HCT116 (cell line): ENCODE results near the gene PDGFA. TPM values are rescaled to one million over a fixed set of nuclear protein-coding genes. Genes with fewer than 3 reads are reported as not detected.
A peak's percentile ranks its signal among the peaks of the same experiment; 100 is the strongest.

Experiments used
- ATAC-seq: fragments of 200-7000 bp; cut with Tn5 transposase; 2 replicates; pipeline ENCODE4 v1.9.1; 2020; ENCODE audit warnings: mild to moderate bottlenecking, moderate library complexity
- BruUV-seq: library from RNA; stranded (reverse); fragments of 400-500 nt; replicated peaks from 2 replicates; lab custom pipeline; 2021; lab: Mats Ljungman, UMichigan
- CTCF ChIA-PET: fragments of 300-600 bp; sonication (Branson Sonifier 250); formaldehyde crosslinking; loops from one replicate; lab custom pipeline; 2021; ENCODE audit warnings: antibody characterized with exemption; lab: Charles Lee
- POLR2A ChIA-PET: fragments of 300-600, 350-600 bp; sonication (Branson Sonifier 250); formaldehyde crosslinking; loops from one replicate; lab custom pipeline; 2021; ENCODE audit warnings: antibody characterized with exemption; lab: Charles Lee
- RAD21 ChIA-PET, 2 experiments: fragments of 300-600 bp; sonication (Branson Sonifier 250); formaldehyde crosslinking; loops; one replicate each; lab custom pipeline; 2023; ENCODE audit warnings: low total read pairs in 2 of 2; ENCODE audit not compliant: uncharacterized antibody in 2 of 2, unreplicated experiment in 2 of 2, low non-redundant PET in 1 of 2; lab: Charles Lee
- DNase-seq: peaks from one replicate; pipeline ENCODE4 v3.0.0-alpha.2; 2010; ENCODE audit warnings: low read depth, low spot score
- H2AFZ ChIP-seq: fragments of 200-600 bp; shearing (Covaris generic), sonication (generic); 2 replicates; pipeline ENCODE4 v1.6.1; 2017; ENCODE audit warnings: low read depth, mixed run types, mixed read lengths, antibody characterized with exemption, low read length; ENCODE audit not compliant: poor library complexity, severe bottlenecking
- H3K27ac ChIP-seq: 2 replicates; pipeline ENCODE4 v1.5.1; 2012; ENCODE audit warnings: low read depth, low read length
- H3K27me3 ChIP-seq: fragments of 200-600 bp; sonication (generic); 2 replicates; pipeline ENCODE4 v1.6.1; 2016; ENCODE audit warnings: mixed run types, low read length, mixed read lengths; ENCODE audit not compliant: insufficient read depth
- H3K36me3 ChIP-seq, 2 experiments: fragments of 200-500 bp in 1 of 2; fragments of 200-600 bp in 1 of 2; sonication (Bioruptor generic) in 1 of 2; sonication (generic) in 1 of 2; 2 replicates each; pipeline versions ENCODE4 v1.5.1 to v1.6.1; 2014 to 2016; ENCODE audit warnings: low read length in 2 of 2, inconsistent platforms in 1 of 2, mixed read lengths in 1 of 2, mixed run types in 1 of 2; ENCODE audit not compliant: insufficient read depth in 2 of 2, control insufficient read depth in 1 of 2
- H3K4me1 ChIP-seq, 2 experiments: fragments of 200-600 bp in 1 of 2; sonication (generic) in 1 of 2; 2 replicates each; pipeline versions ENCODE4 v1.5.1 to v1.6.1; 2012 to 2017; ENCODE audit warnings: low read length in 2 of 2, inconsistent platforms in 1 of 2, mild to moderate bottlenecking in 1 of 2, mixed read lengths in 1 of 2, mixed run types in 1 of 2, moderate library complexity in 1 of 2; ENCODE audit not compliant: insufficient read depth in 2 of 2, control insufficient read depth in 1 of 2
- H3K4me2 ChIP-seq: fragments of 200-600 bp; sonication (generic); 2 replicates; pipeline ENCODE4 v1.6.1; 2017; ENCODE audit warnings: mixed run types, low read length, mixed read lengths
- H3K4me3 ChIP-seq, 2 experiments: fragments of 200-600 bp in 1 of 2; sonication (generic) in 1 of 2; replicated peaks in 1 of 2; 2 replicates each; pipeline ENCODE4 v1.5.1; 2011 to 2016; ENCODE audit warnings: low read length in 2 of 2, control low read depth in 1 of 2, low read depth in 1 of 2, mild to moderate bottlenecking in 1 of 2, mixed read lengths in 1 of 2, mixed run types in 1 of 2
- H3K79me2 ChIP-seq: fragments of 200-600 bp; sonication (generic); 2 replicates; pipeline ENCODE4 v1.6.1; 2017; ENCODE audit warnings: mild to moderate bottlenecking, mixed run types, low read length, moderate library complexity, mixed read lengths; ENCODE audit not compliant: insufficient read depth
- H3K9ac ChIP-seq: fragments of 200-600 bp; sonication (generic); 2 replicates; pipeline ENCODE4 v1.6.1; 2016; ENCODE audit warnings: low read length, mixed read lengths
- H3K9me2 ChIP-seq: fragments of 200-600 bp; sonication (generic), shearing (Covaris generic); 2 replicates; pipeline ENCODE4 v1.6.1; 2017; ENCODE audit warnings: mixed run types, mild to moderate bottlenecking, moderate library complexity; ENCODE audit not compliant: insufficient read depth
- H3K9me3 ChIP-seq, 2 experiments: fragments of 200-500 bp in 1 of 2; fragments of 200-600 bp in 1 of 2; sonication (Bioruptor generic) in 1 of 2; sonication (generic) in 1 of 2; 2 replicates each; pipeline ENCODE4 v1.6.1; 2014 to 2017; ENCODE audit warnings: low read length in 2 of 2, mixed read lengths in 2 of 2, inconsistent platforms in 1 of 2, low read depth in 1 of 2, mild to moderate bottlenecking in 1 of 2, mixed run types in 1 of 2, moderate library complexity in 1 of 2; ENCODE audit not compliant: control insufficient read depth in 1 of 2, insufficient read depth in 1 of 2
- H4K20me1 ChIP-seq: fragments of 200-600 bp; sonication (generic), shearing (Covaris generic); 2 replicates; pipeline ENCODE4 v1.6.1; 2017; ENCODE audit warnings: mixed run types, mild to moderate bottlenecking, moderate library complexity; ENCODE audit not compliant: insufficient read depth
- CBX3 ChIP-seq: IDR thresholded peaks from 2 replicates; pipeline ENCODE4 v1.6.1; 2012; ENCODE audit warnings: low read depth
- CEBPB ChIP-seq: IDR thresholded peaks from 2 replicates; pipeline ENCODE4 v1.6.1; 2012; ENCODE audit warnings: low read depth
- CTCF ChIP-seq, 3 experiments: fragments of 200-600 bp in 1 of 3; sonication (generic) in 1 of 3; IDR thresholded peaks in 2 of 3; conservative IDR thresholded peaks in 1 of 3; 2 replicates each; pipeline ENCODE4 v1.5.1; 2012 to 2017; ENCODE audit warnings: low read depth in 2 of 3, low read length in 2 of 3, antibody characterized with exemption in 1 of 3, borderline replicate concordance in 1 of 3, control low read depth in 1 of 3, mild to moderate bottlenecking in 1 of 3, mixed read lengths in 1 of 3, mixed run types in 1 of 3, moderate library complexity in 1 of 3; ENCODE audit not compliant: insufficient read depth in 1 of 3
- EGR1 ChIP-seq: IDR thresholded peaks from 2 replicates; pipeline ENCODE4 v1.6.1; 2012; ENCODE audit warnings: low read depth
- ELF1 ChIP-seq: IDR thresholded peaks from 2 replicates; pipeline ENCODE4 v1.6.1; 2012; ENCODE audit warnings: low read depth, borderline replicate concordance
- EZH2 ChIP-seq: fragments of 200-600 bp; sonication (generic); IDR thresholded peaks from 2 replicates; pipeline ENCODE4 v1.6.1; 2017; ENCODE audit warnings: antibody characterized with exemption, mixed run types
- JUND ChIP-seq: IDR thresholded peaks from 2 replicates; pipeline ENCODE4 v1.6.1; 2012
- POLR2A ChIP-seq: IDR thresholded peaks from 2 replicates; pipeline ENCODE4 v1.7.0; 2011; ENCODE audit warnings: borderline replicate concordance; ENCODE audit not compliant: insufficient read depth, insufficient read length; ENCODE audit errors: extremely low read depth
- POLR2AphosphoS5 ChIP-seq: IDR thresholded peaks from 2 replicates; pipeline ENCODE4 v1.6.1; 2011; ENCODE audit warnings: mild to moderate bottlenecking, low read depth, low read length, moderate library complexity
- RAD21 ChIP-seq: IDR thresholded peaks from 2 replicates; pipeline ENCODE4 v1.6.1; 2012; ENCODE audit warnings: low read depth, mild to moderate bottlenecking
- SIN3A ChIP-seq: IDR thresholded peaks from 2 replicates; pipeline ENCODE4 v1.6.1; 2012; ENCODE audit warnings: low read depth
- SP1 ChIP-seq: IDR thresholded peaks from 2 replicates; pipeline ENCODE4 v1.6.1; 2012; ENCODE audit warnings: low read depth
- SRF ChIP-seq: IDR thresholded peaks from 2 replicates; pipeline ENCODE4 v1.6.1; 2012; ENCODE audit warnings: low read depth
- TCF7L2 ChIP-seq: IDR thresholded peaks from 2 replicates; pipeline ENCODE4 v1.7.0; 2011; ENCODE audit warnings: borderline replicate concordance, inconsistent platforms; ENCODE audit not compliant: insufficient read depth, insufficient read length; ENCODE audit errors: extremely low read depth
- YY1 ChIP-seq: IDR thresholded peaks from 2 replicates; pipeline ENCODE4 v1.6.1; 2011; ENCODE audit warnings: low read length, low read depth, moderate library complexity, mild to moderate bottlenecking; ENCODE audit not compliant: insufficient replicate concordance; ENCODE audit errors: extremely low read depth
- ZFX ChIP-seq: fragments of 450-650 bp; IDR thresholded peaks from 2 replicates; pipeline ENCODE4 v1.6.1; 2017
- intact Hi-C: fragments of 100-400 bp; cut with micrococcal nuclease; formaldehyde crosslinking; loops from 2 replicates; pipeline ENCODE4 v1.10.0; 2022
- total RNA-seq: library from RNA; stranded (reverse); gene quantifications from one replicate; pipeline ENCODE4 v1.2.1, GENCODE V29; 2021; ENCODE audit not compliant: unreplicated experiment
- TF ChIP-seq, protein P1 (sequence below): IDR thresholded peaks from 2 replicates; pipeline ENCODE4 v1.6.1; 2011; ENCODE audit warnings: mild to moderate bottlenecking, low read length, moderate library complexity; ENCODE audit not compliant: insufficient replicate concordance; ENCODE audit errors: extremely low read depth
- TF ChIP-seq, protein P2 (sequence below): IDR thresholded peaks from 2 replicates; pipeline ENCODE4 v1.6.1; 2012
- TF ChIP-seq, protein P3 (sequence below): IDR thresholded peaks from 2 replicates; pipeline ENCODE4 v1.6.1; 2012; ENCODE audit warnings: low read depth
- TF ChIP-seq, protein P4 (sequence below): IDR thresholded peaks from 2 replicates; pipeline ENCODE4 v1.6.1; 2012

The PDGFA gene
- total RNA-seq, 1 experiment from 2014 or later: 44.7 TPM

- peaks cover 2 to 9% of the 10 kb centered on the region in 2 experiments; a peak in 3 of 4 replicates for H3K4me1 ChIP-seq
- no peak for TF ChIP-seq SRF
- TF ChIP-seq SIN3A: no peak
- TF ChIP-seq POLR2A: no peak
- TF ChIP-seq CTCF (IDR thresholded peaks at IDR 0.05 in 2 of 3, conservative IDR thresholded peaks at IDR 0.05 in 1 of 3; ENCODE audit: borderline replicate concordance in 1 of 3, insufficient read depth in 1 of 3, low read depth in 2 of 3, low read length in 2 of 3): no peak
- TF ChIP-seq, protein P1, sequence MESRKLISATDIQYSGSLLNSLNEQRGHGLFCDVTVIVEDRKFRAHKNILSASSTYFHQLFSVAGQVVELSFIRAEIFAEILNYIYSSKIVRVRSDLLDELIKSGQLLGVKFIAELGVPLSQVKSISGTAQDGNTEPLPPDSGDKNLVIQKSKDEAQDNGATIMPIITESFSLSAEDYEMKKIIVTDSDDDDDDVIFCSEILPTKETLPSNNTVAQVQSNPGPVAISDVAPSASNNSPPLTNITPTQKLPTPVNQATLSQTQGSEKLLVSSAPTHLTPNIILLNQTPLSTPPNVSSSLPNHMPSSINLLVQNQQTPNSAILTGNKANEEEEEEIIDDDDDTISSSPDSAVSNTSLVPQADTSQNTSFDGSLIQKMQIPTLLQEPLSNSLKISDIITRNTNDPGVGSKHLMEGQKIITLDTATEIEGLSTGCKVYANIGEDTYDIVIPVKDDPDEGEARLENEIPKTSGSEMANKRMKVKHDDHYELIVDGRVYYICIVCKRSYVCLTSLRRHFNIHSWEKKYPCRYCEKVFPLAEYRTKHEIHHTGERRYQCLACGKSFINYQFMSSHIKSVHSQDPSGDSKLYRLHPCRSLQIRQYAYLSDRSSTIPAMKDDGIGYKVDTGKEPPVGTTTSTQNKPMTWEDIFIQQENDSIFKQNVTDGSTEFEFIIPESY: no peak
- TF ChIP-seq, protein P2, sequence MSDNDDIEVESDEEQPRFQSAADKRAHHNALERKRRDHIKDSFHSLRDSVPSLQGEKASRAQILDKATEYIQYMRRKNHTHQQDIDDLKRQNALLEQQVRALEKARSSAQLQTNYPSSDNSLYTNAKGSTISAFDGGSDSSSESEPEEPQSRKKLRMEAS: no peak
- TF ChIP-seq TCF7L2: no peak
- no peak for TF ChIP-seq JUND
- TF ChIP-seq, protein P3, sequence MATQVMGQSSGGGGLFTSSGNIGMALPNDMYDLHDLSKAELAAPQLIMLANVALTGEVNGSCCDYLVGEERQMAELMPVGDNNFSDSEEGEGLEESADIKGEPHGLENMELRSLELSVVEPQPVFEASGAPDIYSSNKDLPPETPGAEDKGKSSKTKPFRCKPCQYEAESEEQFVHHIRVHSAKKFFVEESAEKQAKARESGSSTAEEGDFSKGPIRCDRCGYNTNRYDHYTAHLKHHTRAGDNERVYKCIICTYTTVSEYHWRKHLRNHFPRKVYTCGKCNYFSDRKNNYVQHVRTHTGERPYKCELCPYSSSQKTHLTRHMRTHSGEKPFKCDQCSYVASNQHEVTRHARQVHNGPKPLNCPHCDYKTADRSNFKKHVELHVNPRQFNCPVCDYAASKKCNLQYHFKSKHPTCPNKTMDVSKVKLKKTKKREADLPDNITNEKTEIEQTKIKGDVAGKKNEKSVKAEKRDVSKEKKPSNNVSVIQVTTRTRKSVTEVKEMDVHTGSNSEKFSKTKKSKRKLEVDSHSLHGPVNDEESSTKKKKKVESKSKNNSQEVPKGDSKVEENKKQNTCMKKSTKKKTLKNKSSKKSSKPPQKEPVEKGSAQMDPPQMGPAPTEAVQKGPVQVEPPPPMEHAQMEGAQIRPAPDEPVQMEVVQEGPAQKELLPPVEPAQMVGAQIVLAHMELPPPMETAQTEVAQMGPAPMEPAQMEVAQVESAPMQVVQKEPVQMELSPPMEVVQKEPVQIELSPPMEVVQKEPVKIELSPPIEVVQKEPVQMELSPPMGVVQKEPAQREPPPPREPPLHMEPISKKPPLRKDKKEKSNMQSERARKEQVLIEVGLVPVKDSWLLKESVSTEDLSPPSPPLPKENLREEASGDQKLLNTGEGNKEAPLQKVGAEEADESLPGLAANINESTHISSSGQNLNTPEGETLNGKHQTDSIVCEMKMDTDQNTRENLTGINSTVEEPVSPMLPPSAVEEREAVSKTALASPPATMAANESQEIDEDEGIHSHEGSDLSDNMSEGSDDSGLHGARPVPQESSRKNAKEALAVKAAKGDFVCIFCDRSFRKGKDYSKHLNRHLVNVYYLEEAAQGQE: no peak
- TF ChIP-seq EGR1: no peak
- no peak for TF ChIP-seq YY1
- TF ChIP-seq SP1: no peak
- no peak for TF ChIP-seq ELF1
- TF ChIP-seq CEBPB: no peak
- TF ChIP-seq CBX3: no peak
- no peak for TF ChIP-seq POLR2AphosphoS5
- no peak for TF ChIP-seq RAD21
- TF ChIP-seq, protein P4, sequence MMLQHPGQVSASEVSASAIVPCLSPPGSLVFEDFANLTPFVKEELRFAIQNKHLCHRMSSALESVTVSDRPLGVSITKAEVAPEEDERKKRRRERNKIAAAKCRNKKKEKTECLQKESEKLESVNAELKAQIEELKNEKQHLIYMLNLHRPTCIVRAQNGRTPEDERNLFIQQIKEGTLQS: no peak
- no peak for TF ChIP-seq EZH2
- TF ChIP-seq ZFX: no peak
- TF ChIP-seq, all 23 proteins: peak for 0
- peak overlapping the region; percentile 48 for H3K4me2 ChIP-seq
- ChIA-PET CTCF (no interaction called here), RAD21 (no interaction called here), POLR2A (no interaction called here)
- peak overlapping the region; percentile 88 for H2AFZ ChIP-seq
- no peaks in the 10 kb centered on the region for H3K36me3 ChIP-seq
- DNase-seq: no peak
- no peaks in the 10 kb centered on the region for H4K20me1 ChIP-seq
- no peak overlapping the region for H3K27ac ChIP-seq
- H3K27me3 ChIP-seq: peaks cover 6% of the 10 kb centered on the region; the same call in 1 of the 2 replicates
- no peak overlapping the region for H3K9ac ChIP-seq
- H3K79me2 ChIP-seq: no peaks in the 10 kb centered on the region
- peaks cover 0 to 4% of the 10 kb centered on the region in 2 experiments; a peak in 1 of 4 replicates for H3K9me3 ChIP-seq
- intact Hi-C loops: no loop called here
- no peaks in the 10 kb centered on the region for H3K9me2 ChIP-seq
- H3K4me3 ChIP-seq: no peak overlapping the region
- ATAC-seq: peak; percentile 43
- no TSS peak for BruUV-seq
Measured at GRCh38 chr7:477626-478220, 41.9 kb downstream of the PDGFA start.
